AG04449 (cell line): Measurements from ENCODE around the gene HSDL1.

Experiments
- CTCF ChIA-PET: fragments of 350-600 bp; formaldehyde crosslinking; extraction: SDS; loops from one replicate; lab custom pipeline; 2021; ENCODE audit warnings: antibody characterized with exemption; lab: Yijun Ruan, JAX
- POLR2A ChIA-PET: fragments of 400-600, 350-600 bp; formaldehyde crosslinking; extraction: SDS; loops from one replicate; lab custom pipeline; 2020; ENCODE audit warnings: antibody characterized with exemption, inconsistent platforms; lab: Yijun Ruan, JAX
- DNase-seq: peaks from one replicate; pipeline ENCODE4 v3.0.0-alpha.2; 2010; ENCODE audit warnings: low read depth, low spot score
- H3K4me3 ChIP-seq: 2 replicates; pipeline ENCODE4 v1.5.1; 2011; ENCODE audit warnings: low read depth, mild to moderate bottlenecking, control low read depth, low read length
- TF ChIP-seq, protein P1 (sequence below): IDR thresholded peaks from one replicate; pipeline ENCODE4 v1.5.1; 2011; ENCODE audit warnings: mild to moderate bottlenecking, moderate library complexity, low read length, control low read depth, inconsistent platforms; ENCODE audit not compliant: insufficient read depth; ENCODE audit errors: missing control alignments

HSDL1 gene

DNA sequence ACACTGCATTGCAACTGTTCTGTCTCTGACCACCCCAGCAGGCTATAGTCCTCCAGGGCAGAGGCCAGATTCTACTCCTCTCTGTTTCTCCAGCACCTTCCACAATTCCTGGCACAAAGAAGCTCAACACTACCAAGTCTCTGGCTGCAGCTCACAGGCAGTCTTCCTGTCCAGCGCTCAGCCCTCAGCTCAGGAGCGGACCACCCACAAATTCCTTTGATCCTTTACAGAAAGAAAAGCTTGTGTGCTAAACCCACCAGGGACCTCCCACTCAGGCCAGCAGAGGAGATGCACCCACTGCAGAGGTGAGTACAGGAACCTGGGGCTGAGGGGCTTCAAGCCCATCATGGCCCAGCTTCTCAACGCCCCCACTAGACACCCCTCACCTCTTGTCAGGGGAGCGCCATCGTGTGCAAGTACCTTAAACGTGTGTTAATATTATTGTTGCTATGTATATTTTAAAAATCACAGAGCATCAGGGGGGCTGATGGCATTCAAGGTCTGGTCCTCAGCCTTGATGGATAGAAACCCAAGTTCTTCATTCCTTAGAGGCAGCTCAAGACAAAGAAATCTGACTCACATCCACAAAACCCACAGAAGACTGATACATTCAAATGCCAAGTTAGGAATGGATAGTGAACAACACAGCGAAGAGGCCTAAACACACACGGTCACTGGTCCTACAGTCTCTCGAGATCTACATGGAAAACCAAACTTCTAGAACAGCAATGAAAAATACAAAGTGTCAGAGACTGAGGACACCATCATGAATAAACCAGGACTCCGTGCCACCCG, 8.4 kb downstream of the HSDL1 start:
- no peak for DNase-seq
- no peak overlapping the region for H3K4me3 ChIP-seq
- CTCF ChIA-PET, result interaction anchor here (0.8 to 2.5 kb wide), 7 partner anchors 8 to 71 kb away, joined by 3 to 13 read pairs (median 5); partner anchors contain the start of genes DNAAF1, HSDL1, MBTPS1 and TAF1C
- POLR2A ChIA-PET, result interaction anchor here (0.6 to 1.1 kb wide), 3 partner anchors 9 to 108 kb away, joined by 3 to 4 read pairs (median 3); partner anchors contain the start of genes DNAAF1, HSDL1 and MBTPS1
- TF ChIP-seq, protein P1, sequence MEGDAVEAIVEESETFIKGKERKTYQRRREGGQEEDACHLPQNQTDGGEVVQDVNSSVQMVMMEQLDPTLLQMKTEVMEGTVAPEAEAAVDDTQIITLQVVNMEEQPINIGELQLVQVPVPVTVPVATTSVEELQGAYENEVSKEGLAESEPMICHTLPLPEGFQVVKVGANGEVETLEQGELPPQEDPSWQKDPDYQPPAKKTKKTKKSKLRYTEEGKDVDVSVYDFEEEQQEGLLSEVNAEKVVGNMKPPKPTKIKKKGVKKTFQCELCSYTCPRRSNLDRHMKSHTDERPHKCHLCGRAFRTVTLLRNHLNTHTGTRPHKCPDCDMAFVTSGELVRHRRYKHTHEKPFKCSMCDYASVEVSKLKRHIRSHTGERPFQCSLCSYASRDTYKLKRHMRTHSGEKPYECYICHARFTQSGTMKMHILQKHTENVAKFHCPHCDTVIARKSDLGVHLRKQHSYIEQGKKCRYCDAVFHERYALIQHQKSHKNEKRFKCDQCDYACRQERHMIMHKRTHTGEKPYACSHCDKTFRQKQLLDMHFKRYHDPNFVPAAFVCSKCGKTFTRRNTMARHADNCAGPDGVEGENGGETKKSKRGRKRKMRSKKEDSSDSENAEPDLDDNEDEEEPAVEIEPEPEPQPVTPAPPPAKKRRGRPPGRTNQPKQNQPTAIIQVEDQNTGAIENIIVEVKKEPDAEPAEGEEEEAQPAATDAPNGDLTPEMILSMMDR, result no peak

DNA sequence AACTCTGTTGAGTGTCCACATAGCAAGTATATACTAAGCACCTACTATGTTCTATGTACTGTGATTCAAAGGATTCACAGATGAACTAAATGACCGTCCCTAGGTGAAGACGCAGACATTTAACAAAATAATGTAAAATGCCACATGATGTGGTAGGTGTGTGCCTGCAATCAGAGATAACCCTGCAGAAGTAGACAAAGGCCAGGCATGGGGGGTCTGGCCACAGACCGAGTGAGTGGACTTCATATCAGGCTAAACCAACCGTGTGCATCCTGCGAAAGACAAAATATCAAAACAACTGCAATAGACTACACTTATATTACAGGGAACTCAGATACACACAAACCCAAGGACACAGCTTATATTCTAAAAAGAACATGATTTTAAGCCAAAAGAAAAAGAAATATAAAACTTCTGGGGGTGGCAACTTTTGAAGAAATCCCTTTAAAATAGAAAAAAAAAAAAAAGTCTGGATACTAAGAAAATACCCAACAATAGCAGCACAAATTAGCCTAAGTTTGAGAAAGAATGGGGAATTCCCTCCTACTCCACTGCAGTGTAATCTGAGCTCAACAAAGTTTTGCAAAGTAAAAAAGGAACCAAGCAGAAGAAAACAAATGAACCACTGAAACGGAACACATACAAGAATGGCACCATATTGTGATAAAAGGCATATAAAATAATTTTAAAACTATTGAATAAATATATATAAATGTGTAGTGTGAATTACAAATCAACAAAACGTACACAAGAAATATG, 12.3 kb downstream of the HSDL1 start:
- no peak for DNase-seq
- POLR2A ChIA-PET, result no interaction called here
- CTCF ChIA-PET, result interaction anchor here (0.8 to 3.1 kb wide), 5 partner anchors 10 to 352 kb away, joined by 3 to 13 read pairs (median 3); partner anchors contain the start of gene TAF1C
- TF ChIP-seq, protein P1, result no peak
- H3K4me3 ChIP-seq, result no peak overlapping the region

DNA sequence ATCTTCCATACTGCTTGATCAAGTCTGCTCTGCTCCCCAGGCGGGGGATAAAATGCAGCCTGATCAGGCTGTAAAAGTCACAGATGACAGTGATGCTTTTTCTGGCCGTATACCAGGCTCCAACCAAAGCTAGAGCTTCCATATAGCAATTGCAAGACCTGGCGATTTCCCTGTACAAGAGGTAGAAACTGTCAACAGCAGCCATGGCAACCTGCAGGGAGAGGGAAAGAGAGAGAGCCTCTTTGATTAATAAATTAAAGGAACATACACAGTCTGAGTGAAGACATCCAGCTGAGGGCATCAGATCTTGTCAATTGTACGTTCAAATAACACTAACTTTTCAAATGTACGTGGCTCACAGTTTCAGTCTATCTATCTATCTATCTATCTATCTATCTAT, 13.9 kb downstream of the HSDL1 start:
- ChIA-PET CTCF (interaction anchor here (1.4 to 3.1 kb wide), 4 partner anchors 9 to 67 kb away, joined by 3 to 13 read pairs (median 6); partner anchors contain the start of gene TAF1C), POLR2A (no interaction called here)
- TF ChIP-seq, protein P1, result no peak
- no peak for DNase-seq
- H3K4me3 ChIP-seq, result no peak overlapping the region

DNA sequence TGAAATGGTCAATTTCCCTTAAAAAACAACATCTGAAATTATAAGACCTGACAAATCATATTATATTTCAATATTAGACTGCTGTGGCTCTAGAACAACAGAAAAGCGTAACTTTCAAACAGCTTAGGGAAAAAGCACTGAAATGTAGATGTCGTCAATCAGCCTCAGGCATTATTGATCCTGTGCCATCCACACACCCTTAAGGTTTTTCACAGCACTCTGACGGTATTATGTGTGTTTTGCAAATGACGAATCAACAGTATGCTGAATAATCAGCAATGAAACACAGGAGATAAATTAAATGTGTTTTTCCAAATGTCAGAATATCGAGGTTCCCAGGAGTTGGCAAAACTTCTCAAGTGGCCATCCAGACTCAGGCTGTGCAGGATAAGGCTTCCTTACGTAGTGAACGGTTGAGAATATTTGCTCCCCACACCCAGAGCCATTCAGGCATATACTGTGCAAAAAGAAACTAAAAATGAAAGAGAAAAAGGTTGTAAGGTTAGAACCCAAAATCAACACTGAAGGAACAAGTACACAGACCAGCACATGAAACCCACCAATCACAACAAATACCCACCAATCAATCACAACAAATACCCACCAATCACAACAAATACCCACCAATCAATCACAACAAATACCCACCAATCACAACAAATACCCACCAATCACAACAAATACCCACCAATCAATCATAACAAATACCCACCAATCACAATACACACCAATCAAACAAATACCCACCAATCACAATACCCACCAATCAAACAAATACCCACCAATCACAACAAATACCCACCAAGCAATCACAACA, 20.5 kb downstream of the HSDL1 start:
- POLR2A ChIA-PET, result no interaction called here

DNA sequence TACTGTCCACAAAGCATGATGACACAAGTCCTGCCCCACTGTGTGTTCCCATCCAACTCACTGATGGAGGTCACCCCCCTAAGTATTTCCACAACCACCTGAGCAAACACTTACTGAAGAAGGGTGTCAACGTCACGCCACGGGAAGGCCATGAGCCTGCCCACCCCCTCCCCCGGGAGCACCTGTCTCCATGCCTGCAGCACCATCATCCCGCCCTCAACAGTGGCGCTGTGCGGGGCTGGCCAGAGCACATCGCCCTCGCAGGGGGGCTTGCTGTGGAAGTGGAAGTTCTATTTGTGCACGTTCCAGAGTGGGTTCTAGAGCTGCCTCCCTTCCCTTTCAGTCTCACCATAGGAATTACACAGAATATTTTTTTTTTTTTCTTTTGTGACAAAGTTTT, 24.0 kb downstream of the HSDL1 start:
- no peak for DNase-seq
- TF ChIP-seq, protein P1, result no peak

More for the DNA sequence above, 20.5 kb downstream of the HSDL1 start:
- TF ChIP-seq, protein P1, result no peak
- no peak overlapping the region for H3K4me3 ChIP-seq
- CTCF ChIA-PET, result no interaction called here
- DNase-seq, result no peak

More for the DNA sequence above, 24.0 kb downstream of the HSDL1 start:
- CTCF ChIA-PET, result interaction anchor here (0.6 to 2.2 kb wide), 3 partner anchors 10 to 55 kb away, joined by 3 to 5 read pairs (median 3); no protein-coding TSS in a partner anchor
- H3K4me3 ChIP-seq, result no peak overlapping the region
- POLR2A ChIA-PET, result no interaction called here
